PC-9 (cell line): ENCODE results near the gene SOX13. TPM values are rescaled to one million over a fixed set of nuclear protein-coding genes. Genes with fewer than 3 reads are reported as not detected.
A peak's percentile ranks its signal among the peaks of the same experiment; 100 is the strongest.

Source experiments
- BruUV-seq: library from RNA; stranded (reverse); fragments of 400-500 nt; replicated peaks from 2 replicates; lab custom pipeline; 2021; lab: Mats Ljungman, UMichigan
- CTCF ChIA-PET: fragments of 300-600 bp; sonication (Branson Sonifier 250); formaldehyde crosslinking; loops from one replicate; lab custom pipeline; 2022; ENCODE audit warnings: antibody characterized with exemption; lab: Charles Lee
- POLR2A ChIA-PET: fragments of 300-600 bp; sonication (Branson Sonifier 250); formaldehyde crosslinking; loops from one replicate; lab custom pipeline; 2022; ENCODE audit warnings: antibody characterized with exemption; ENCODE audit not compliant: unreplicated experiment; lab: Charles Lee
- DNase-seq, 2 experiments: peaks; one replicate each; pipeline versions ENCODE4 v3.0.0 to v3.0.0-alpha.2; 2015 to 2022; ENCODE audit warnings: mixed read lengths in 1 of 2
- H2AFZ ChIP-seq: fragments of 200-600 bp; sonication (generic); 2 replicates; pipeline ENCODE4 v1.8.1; 2017; ENCODE audit warnings: antibody characterized with exemption
- H3F3A ChIP-seq: fragments of 200-600 bp; sonication (generic); 2 replicates; pipeline ENCODE4 v1.8.1; 2017; ENCODE audit warnings: antibody characterized with exemption, mild to moderate bottlenecking, low read depth; ENCODE audit not compliant: insufficient read depth
- H3K27ac ChIP-seq: fragments of 200-600 bp; sonication (generic); 2 replicates; pipeline ENCODE4 v1.6.1; 2016; ENCODE audit warnings: mixed run types
- H3K27me3 ChIP-seq: fragments of 200-600 bp; sonication (generic); 2 replicates; pipeline ENCODE4 v1.6.1; 2016; ENCODE audit warnings: low read depth, mixed run types; ENCODE audit not compliant: insufficient read depth
- H3K36me3 ChIP-seq: fragments of 200-600 bp; sonication (generic); 2 replicates; pipeline ENCODE4 v1.6.1; 2016; ENCODE audit warnings: low read depth, mixed run types
- H3K4me1 ChIP-seq: fragments of 200-600 bp; sonication (generic); replicated peaks from 2 replicates; pipeline ENCODE4 v1.6.1; 2016; ENCODE audit warnings: mixed run types; ENCODE audit not compliant: insufficient read depth
- H3K4me2 ChIP-seq: fragments of 200-600 bp; sonication (generic); 2 replicates; pipeline ENCODE4 v1.6.1; 2017; ENCODE audit warnings: mixed run types
- H3K4me3 ChIP-seq: fragments of 200-600 bp; sonication (generic); 2 replicates; pipeline ENCODE4 v1.6.1; 2016; ENCODE audit warnings: mixed run types
- H3K79me2 ChIP-seq: fragments of 200-600 bp; sonication (generic); 2 replicates; pipeline ENCODE4 v1.6.1; 2017; ENCODE audit warnings: low read depth, mixed run types
- H3K9me2 ChIP-seq: fragments of 200-600 bp; sonication (generic); 2 replicates; pipeline ENCODE4 v1.8.1; 2017; ENCODE audit warnings: mild to moderate bottlenecking; ENCODE audit not compliant: insufficient read depth
- H3K9me3 ChIP-seq: fragments of 200-600 bp; sonication (generic); 2 replicates; pipeline ENCODE4 v1.8.1; 2016; ENCODE audit warnings: low read depth; ENCODE audit not compliant: insufficient read depth
- H4K20me1 ChIP-seq: fragments of 200-600 bp; sonication (generic); 2 replicates; pipeline ENCODE4 v1.8.1; 2017; ENCODE audit not compliant: insufficient read depth
- CTCF ChIP-seq: fragments of 200-600 bp; sonication (generic); conservative IDR thresholded peaks from 2 replicates; pipeline ENCODE4 v1.6.1; 2017; ENCODE audit warnings: mixed run types, antibody characterized with exemption, mild to moderate bottlenecking, moderate library complexity
- EZH2 ChIP-seq: fragments of 200-600 bp; sonication (generic); IDR thresholded peaks from 2 replicates; pipeline ENCODE4 v1.8.0; 2017; ENCODE audit warnings: antibody characterized with exemption, low read depth
- intact Hi-C: fragments of 100-400 bp; cut with micrococcal nuclease; formaldehyde crosslinking; loops from one replicate; pipeline ENCODE4 v1.10.0; 2022; ENCODE audit not compliant: unreplicated experiment
- total RNA-seq: library from RNA; stranded (reverse); gene quantifications from 2 replicates; pipeline ENCODE4 v1.2.3, GENCODE V29; 2021

SOX13 gene
- total RNA-seq, 1 experiment from 2014 or later = 89.9 TPM

- no peaks in the 10 kb centered on the region for H3K36me3 ChIP-seq
- no peak overlapping the region for H2AFZ ChIP-seq
- ChIA-PET CTCF (no interaction called here), POLR2A (no interaction called here)
- peaks cover 11% of the 10 kb centered on the region for H3K4me1 ChIP-seq
- H3K4me3 ChIP-seq = no peak overlapping the region
- no peak for DNase-seq
- no peaks in the 10 kb centered on the region for H4K20me1 ChIP-seq
- no peaks in the 10 kb centered on the region for H3K27me3 ChIP-seq
- H3K79me2 ChIP-seq = no peaks in the 10 kb centered on the region
- H3K4me2 ChIP-seq = no peak overlapping the region
- H3K27ac ChIP-seq = no peak overlapping the region
- no peak for TF ChIP-seq EZH2
- no peak for TF ChIP-seq CTCF
- intact Hi-C loops = no loop called here
- no TSS peak for BruUV-seq
- H3K9me2 ChIP-seq = no peaks in the 10 kb centered on the region
- peaks cover 5% of the 10 kb centered on the region; the same call in 1 of the 2 replicates for H3F3A ChIP-seq
- H3K9me3 ChIP-seq = no peaks in the 10 kb centered on the region
These were observed 83.0 kb downstream of the SOX13 start for GRCh38 chr1:204155881-204156280.

GRCh38 chr1:204157962-204158361, 85.0 kb downstream of the SOX13 start:
- DNase-seq = no peak
- Histone ChIP-seq H2AFZ (no peak overlapping the region), H3K27ac (no peak overlapping the region), H3K9me2 (no peaks in the 10 kb centered on the region), H3F3A (peaks cover 7% of the 10 kb centered on the region; the same call in 1 of the 2 replicates), H3K36me3 (no peaks in the 10 kb centered on the region), H3K4me1 (peaks cover 22% of the 10 kb centered on the region), H4K20me1 (no peaks in the 10 kb centered on the region), H3K79me2 (no peaks in the 10 kb centered on the region), H3K27me3 (no peaks in the 10 kb centered on the region), H3K4me3 (no peak overlapping the region), H3K4me2 (no peak overlapping the region), H3K9me3 (no peaks in the 10 kb centered on the region)
- BruUV-seq = no TSS peak
- no peak for TF ChIP-seq EZH2
- TF ChIP-seq CTCF = no peak
- ChIA-PET CTCF (no interaction called here), POLR2A (interaction anchor here (0.7 kb wide), 1 partner anchor 26 kb away, joined by 4 read pairs; no protein-coding TSS in a partner anchor)
- intact Hi-C loops = no loop called here

GRCh38 chr1:204161609-204162493, 88.9 kb downstream of the SOX13 start:
- Histone ChIP-seq H4K20me1 (no peaks in the 10 kb centered on the region), H3K4me3 (no peak overlapping the region), H3K9me2 (no peaks in the 10 kb centered on the region), H2AFZ (no peak overlapping the region), H3K27ac (0 out of 2 replicates have a peak overlapping the region, but pooled peaks have one; percentile 28), H3K27me3 (no peaks in the 10 kb centered on the region), H3K36me3 (no peaks in the 10 kb centered on the region), H3K4me1 (peaks cover 21% of the 10 kb centered on the region), H3F3A (peaks cover 7% of the 10 kb centered on the region; the same call in 1 of the 2 replicates), H3K4me2 (peak overlapping the region; percentile 29), H3K79me2 (no peaks in the 10 kb centered on the region), H3K9me3 (no peaks in the 10 kb centered on the region)
- TF ChIP-seq CTCF (no peak), EZH2 (no peak)
- no TSS peak for BruUV-seq
- intact Hi-C loops = loop anchor here (1.0 kb wide), 7 partner anchors 31 to 645 kb away; partner anchors contain the start of gene SNRPE
- CTCF ChIA-PET = interaction anchor here (0.6 to 3.3 kb wide), 8 partner anchors 10 to 302 kb away, joined by 3 to 64 read pairs (median 6); partner anchors contain the start of genes ETNK2 and GOLT1A
- POLR2A ChIA-PET = no interaction called here
- no peak for DNase-seq
